A172 (cell line): ENCODE data around the gene N4BP2. TPM values are rescaled to one million over a fixed set of nuclear protein-coding genes. Genes with fewer than 3 reads are reported as not detected.

Experiments used
- DNase-seq: peaks from one replicate; pipeline ENCODE4 v3.0.0-alpha.2; 2015; ENCODE audit warnings: low spot score
- total RNA-seq: library from RNA; depleted of rRNA; stranded (reverse); fragments of >200 nt; shearing (Covaris generic); gene quantifications from 2 replicates; pipeline ENCODE4 v1.2.3, GENCODE V29; 2014

N4BP2 gene
- total RNA-seq, 1 experiment from 2014 or later: 3.0 TPM

DNA sequence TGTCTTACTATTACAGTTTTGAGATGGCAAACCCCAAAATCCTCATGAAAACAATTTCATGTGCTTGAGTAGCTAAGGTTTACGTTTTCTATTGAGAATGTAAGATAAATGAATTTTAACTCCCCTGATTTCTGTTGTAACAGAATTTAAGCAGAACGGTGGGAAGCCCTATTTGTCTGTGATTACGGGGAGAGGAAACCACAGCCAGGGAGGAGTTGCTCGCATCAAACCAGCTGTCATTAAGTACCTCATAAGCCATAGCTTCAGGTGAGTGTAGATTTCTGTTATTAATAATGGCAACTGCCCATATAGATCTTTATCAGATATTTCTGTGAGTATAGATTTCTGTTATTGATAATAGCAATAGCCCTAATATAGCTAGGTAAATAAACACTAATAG lies 96.0 kb downstream of the N4BP2 start:
- no peak for DNase-seq

DNA sequence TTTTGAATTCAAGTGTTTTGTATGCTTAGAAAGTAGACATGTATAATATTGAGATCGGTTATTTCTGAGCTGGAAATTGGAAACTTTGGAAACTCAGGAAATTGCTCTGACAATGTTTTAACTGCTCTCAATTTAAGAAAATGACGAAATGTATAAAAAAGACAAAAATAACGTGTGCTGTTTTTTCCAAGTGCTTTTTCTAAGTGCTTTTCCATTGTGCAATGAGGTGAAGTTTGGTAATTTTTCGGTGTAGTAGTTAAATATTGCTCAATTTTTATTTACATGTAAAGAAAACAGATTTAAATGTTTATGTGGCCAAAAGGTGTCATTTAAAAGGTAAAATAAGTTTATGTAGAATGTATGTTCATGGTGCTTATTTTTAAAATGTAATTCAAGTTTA lies 100.8 kb downstream of the N4BP2 start:
- DNase-seq: no peak

DNA sequence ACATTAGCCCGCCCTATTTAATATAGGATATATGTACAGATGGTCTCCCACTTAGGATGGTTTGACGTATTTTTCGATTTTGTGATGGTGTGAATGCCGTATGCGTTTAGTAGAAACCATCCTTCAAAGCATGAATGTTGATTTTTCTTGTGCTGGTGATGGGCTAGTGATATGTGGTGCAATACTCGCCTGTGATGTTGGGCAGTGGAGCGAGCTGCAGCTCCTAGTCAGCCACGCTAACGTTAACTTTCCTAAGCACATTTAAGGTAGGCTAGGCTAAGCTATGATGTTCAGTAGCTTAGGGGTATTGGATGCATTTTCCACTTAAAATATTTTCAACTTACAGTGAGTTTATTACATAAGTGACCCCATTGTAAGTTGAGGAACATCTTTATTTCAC lies 103.6 kb downstream of the N4BP2 start:
- DNase-seq: no peak

DNA sequence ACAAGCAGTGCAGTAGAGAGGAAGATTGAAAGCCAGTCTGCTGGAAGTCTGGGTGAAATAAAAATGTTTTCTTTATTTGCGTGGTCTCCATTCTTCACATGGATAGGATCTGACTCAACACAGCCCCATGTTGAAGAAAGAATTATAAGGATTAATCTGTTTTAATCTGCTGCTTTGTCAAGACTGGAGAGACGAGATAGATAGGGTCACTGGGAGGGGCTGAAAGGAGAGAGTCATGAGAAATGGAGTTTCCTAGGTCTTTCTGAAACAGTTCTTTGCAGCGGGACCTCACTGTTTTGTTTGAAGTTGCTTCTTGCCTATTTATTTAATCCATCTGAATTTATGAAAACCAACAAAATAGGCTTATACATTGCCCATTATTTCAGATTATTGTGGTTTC lies 107.8 kb downstream of the N4BP2 start:
- no peak for DNase-seq

DNA sequence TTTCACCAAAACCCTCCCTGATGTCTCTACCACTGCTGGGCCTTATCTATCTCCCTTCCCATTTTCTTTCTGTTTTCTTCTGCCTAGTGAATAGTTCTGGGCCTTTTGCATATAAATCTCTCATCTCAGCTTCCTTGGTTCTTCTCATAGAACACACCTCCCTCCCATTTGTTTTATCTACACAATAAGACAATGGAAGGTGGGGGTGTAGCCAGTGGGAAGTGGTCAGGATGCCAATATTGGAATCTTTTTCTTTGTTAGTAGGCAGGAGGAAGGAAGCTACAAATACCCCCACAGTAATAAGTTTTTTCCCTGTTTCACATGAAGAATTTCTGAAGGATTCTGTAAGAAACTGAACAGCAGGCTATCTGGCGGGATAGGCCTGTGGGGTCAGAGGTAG lies 109.3 kb downstream of the N4BP2 start:
- DNase-seq: no peak

DNA sequence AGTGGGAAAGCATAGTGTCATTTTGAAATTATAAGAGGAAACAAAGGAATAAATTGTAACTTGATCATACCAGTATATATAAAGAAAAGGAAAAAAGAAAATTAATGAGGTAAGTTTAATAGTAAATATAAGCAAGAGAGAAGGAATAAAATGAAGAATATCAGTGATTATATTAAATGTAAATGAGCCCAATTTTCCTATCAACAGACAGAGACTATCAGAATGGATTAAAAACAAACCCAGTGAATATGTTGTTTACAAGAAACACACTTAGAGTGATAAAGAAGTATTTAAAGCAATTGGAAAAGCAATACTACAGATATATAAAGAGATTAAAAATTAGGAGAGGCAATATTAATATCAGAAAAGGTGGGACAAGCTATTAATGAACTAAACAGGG lies 111.4 kb downstream of the N4BP2 start:
- DNase-seq: no peak

DNA sequence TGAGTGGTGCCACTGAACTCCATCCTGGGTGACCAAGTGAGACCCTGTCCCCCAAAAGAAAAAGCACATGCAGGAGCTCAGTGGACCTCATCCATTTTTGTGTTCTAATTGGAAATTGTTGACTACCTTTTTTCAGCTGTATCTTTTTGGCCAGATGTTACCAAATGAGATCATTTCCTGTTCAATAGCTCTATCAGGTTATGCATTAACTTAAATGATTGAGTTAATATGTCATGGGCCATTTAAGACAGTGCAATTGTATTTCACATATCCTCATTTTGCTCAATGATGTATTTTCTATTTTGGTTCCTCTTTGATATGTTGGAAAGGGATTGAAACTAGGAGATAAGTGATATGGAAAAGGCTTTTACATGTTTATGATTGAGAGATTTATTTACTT lies 113.9 kb downstream of the N4BP2 start:
- DNase-seq: no peak

DNA sequence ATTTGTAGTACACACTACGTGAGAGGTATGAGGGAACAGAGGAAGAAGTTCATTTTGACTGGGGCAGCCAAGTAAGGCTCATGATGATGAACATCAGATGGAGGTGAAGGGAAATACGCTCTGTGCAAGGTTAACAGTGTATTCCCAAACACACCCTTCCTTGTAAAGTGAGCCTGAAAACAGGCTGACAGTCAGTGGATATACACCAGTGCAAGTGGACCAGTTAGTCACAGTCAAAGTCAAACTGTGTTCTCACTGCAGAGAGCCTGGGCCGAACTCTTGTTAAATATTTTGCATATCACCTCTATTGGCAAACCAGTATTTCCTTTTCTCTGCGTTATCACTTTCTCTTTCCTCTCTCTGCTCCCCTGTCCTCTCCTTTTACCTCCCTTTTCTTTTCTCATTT lies 116.8 kb downstream of the N4BP2 start:
- DNase-seq: no peak

DNA sequence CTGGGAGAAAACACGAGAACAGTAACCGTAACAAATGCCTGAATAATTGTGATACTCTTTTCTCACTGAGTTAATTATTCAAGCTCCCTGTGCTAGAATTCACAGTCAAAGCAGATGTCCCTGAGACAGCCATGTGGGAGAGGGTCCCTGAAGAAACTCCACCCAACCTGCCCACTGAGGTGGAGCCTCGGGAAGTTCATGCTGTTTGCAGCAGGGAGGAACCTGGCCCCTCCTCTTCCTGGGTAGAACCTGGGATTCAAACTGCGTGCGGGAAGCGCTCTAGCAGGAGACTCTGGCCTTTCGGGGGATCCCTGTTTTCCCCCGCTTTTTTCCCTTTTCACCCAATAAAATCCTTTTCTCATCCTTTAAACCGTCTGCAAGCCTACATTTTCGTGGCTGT lies 120.0 kb downstream of the N4BP2 start:
- DNase-seq: no peak

DNA sequence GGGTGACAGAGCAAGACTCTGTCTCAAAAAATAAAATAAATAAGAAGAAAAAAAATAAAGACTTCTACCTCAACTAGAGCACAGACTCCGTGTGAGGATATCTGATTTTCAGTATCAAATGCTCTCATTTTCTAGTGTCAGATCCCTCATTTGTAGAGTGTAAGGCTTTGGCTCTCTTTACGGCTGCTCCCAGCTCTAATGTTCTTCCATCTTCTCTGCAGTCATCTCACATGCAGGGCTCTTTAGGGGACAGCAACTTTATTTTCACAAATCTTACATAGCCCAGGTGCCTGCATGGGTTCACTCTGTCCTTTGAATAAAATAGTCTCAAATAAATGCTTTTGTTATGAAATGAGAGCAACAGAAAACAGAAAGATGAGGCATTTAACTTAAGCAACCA lies 120.9 kb downstream of the N4BP2 start:
- DNase-seq: no peak

DNA sequence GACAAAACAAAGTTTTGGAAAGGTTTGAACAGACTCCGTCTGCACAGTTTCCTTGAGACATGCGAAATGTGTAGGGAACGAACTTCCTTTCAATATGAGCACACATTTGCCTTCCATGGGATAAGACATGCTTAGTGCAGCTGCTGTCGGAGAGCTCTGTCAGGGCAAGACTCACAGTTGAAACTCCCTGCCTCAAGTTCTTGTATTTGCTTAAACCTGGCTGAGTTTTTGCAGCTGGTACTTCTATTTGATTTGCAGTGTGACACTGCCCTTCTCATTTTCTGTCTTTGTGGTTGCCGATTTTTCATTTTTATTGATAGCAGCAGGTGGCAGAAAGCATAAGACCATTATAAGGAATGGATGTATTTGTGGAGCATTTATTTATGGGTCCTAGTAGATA lies 122.0 kb downstream of the N4BP2 start:
- DNase-seq: no peak

DNA sequence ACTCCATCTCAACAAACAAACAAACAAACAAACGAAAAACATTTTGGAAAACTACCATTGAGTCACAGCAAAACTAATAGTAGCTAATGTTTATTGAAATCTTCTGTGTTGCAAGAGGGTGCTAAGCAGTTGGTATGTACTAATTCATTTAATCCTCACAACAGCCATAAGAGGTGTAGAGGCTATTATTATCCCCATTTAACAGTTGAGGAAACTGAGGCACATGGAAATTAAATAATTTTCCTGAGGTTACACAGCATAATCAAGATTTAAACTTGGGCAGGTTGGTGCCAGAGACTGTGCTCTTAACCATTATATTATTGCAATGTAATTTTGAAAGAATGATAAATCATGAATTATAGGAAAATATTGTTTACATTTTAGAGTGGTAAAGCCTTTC lies 122.7 kb downstream of the N4BP2 start:
- no peak for DNase-seq

DNA sequence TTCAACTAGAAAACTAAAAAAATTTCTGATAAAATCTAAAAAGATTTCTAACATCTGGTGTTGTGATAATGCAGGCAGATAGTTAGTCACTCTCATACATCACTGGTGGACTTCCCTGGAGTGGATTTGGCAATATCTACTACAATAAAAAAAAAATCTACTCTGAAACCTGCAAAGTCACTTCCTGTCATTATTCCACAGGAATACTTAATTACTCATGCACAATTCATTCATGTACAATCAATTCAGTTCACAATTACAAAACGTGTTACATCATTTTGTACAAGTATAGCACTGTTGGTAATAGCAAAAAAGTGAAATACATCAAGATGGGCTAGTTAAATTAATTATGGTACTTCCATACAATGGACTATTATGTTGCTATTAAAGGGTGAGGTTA lies 123.7 kb downstream of the N4BP2 start:
- peak; percentile 83 for DNase-seq

DNA sequence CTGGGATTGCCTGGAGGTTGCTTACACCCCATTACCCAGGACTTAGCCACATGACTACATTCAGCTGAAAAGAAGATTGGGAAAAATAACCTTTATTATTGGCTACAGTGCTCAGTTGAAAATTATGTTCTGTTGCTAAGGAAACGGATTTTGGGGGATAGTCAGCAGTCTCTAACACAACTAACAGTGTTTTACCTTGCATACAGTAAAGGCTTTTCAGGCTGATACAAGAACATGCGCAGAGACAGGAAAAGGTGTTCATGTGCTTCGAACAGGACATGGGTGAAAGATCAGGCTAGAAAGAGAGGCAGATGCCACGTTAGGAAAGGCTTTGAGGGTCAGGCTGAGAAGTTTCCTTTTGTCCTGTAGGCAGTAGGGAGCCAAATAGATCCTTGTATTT lies 125.4 kb downstream of the N4BP2 start:
- no peak for DNase-seq

DNA sequence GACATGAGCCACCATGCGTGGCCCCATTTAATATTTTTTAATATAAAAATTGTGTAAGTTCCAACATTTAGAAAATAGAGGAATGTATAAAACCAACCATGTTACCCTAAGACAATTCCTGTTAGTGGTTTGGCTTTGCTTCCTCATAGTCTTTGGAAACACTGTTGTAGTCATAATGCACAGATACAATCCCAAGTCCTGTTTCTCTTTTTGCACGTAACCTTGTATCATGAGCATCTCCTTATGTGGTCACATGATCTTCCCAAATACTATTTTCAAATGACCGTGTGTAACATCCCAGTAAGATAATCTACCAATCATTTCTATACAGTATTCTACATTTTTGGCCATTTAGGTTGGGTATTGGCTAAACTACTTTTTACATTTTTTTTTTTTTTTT lies 126.3 kb downstream of the N4BP2 start:
- no peak for DNase-seq

DNA sequence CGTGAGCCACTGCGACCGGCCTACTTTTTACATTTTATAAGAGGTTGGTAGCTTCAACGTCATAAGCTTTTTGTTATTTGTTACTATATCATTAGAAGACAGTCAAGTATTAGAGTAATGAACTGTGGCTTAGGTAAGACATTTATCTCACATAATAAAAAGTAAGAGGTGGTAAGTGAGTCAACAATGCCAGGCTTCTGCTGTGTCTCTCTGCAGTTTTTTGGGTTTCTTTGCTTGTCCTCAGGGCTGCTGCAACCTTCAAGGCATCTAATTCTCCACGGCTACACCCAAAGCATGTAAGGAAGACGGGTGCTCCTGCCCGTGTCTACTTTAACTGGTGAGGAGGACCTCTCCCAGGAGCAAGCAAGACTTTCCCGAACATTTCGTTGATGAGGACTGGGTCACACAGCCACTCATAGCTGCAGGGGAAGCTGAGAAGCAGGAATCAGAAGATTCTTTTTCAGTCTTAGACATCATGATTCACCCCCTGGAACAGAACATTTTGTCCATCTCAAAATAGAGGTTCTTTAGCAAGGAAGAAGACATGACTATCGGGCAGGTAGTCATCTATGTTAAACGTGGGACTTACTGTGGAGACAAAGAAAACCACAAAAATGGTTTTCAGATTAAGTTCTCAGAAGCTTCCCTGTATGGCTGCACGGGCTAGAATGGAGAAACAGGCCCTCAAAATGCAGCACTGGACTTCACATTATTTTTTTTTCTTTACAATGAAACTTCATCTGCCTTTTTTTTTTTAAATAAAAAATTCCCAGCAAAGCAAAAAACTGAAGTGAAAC lies 127.2 kb downstream of the N4BP2 start:
- no peak for DNase-seq

DNA sequence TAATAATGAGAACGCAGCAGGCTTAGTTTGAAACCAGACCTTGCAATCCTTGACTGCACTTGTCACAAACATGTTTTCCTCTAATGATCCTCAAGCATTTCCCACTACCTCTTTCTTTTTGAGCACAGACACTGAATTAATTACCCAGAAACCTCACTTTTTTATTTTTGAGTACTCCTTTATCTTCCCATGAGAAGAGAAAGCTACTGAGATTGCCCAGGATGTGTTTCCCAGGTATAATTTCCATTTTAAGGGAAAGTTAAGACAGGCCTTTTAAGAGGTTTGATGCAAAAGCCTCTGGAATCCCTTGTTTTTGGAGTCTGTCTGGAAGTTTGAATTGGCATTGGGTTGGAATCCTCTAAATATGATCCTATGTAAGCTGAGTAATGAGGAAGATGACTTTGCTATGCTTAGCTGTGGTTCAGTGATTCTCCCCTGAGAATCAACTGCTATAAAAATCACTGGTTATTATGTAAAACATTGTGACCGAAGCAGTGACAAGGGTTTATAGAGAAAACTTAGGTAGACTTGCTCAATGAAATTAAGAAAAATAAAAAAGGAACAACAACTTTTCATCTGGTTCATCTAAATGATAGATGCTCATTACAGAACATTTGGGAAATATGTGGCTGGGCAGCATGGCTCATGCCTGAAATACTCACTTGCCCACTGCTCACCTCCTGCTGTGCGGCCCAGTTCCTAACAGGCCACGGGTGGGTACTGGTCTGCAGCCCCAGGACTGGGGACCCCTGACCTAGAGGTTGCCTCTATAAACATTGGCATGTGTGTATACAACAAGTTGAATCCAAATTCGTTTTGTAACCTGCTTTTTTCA lies 129.4 kb downstream of the N4BP2 start:
- no peak for DNase-seq

DNA sequence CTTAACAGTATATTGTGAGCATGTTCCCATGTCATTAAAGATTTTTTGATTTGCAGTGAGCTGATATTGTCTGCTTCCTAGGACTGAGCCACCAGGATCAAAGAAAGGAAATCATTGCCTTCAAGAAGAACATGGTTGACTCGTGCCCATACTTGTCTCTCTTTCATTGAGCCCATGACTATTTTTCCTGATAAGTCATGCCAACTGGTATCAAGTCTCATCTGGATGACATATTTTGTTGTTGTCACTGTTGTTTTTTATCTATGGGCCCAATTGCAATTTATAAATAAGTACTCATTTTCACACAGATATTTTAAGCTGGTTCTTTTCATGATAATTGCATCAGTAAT lies 130.0 kb downstream of the N4BP2 start:
- no peak for DNase-seq

DNA sequence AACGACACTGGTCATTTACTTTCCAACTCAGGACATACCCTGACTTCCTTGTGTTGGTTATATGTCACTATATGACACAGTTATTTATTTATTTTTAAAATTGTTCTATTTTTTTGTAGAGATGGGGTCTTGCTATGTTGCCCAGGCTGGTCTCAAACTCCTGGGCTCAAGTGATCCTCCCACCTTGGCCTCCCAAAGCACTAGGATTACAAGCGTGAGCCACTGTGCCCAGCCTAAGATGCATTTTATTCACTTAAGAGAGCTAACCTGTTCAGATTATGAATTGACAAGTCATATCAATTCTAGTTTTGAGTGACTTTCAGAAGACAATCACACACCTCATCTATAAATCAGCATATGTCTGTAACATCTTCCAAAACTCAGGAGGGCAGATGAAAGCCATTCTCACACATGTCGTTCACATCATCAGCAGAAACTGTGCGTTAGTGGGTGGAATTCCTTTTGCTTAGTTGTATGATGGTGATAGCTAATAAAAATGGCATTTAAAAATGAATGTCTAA lies 130.8 kb downstream of the N4BP2 start:
- no peak for DNase-seq

DNA sequence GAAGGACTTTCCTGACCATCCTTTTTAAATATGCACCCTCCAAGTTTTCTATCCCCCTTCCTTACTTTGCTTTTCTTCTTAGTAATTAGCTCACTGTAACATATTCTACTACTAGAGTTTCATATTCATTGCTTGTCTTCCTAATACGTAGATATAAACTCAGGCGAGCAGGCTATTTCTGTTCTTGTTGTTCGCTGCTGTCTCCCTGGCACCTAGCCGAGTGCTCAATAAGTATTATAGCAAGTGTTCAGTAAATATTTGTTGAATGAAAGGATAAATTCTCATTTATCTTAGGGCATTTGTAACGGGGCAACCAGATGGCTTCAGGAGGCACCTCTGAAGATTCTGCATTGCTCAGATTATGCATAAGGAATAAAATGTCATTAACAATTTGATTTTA lies 133.4 kb downstream of the N4BP2 start:
- no peak for DNase-seq

DNA sequence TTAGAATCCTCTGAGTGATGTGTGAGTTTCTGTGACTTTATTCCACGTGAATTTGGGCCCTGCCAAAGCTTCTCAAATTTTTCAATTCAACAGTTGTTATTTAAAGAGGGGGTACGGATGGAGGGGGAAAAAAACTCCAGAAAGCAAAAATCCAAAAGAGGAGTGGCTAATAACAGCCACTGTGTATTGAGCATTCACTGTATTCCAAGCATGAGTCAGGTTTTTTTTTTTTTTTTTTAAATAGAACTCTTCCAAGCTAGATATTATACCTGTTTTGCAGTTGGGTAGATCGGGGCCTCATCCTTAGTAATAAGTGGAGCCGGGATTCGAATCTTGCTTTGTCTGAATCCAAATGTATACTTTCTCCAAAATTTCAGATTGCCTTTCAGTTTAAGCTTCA lies 133.8 kb downstream of the N4BP2 start:
- no peak for DNase-seq

DNA sequence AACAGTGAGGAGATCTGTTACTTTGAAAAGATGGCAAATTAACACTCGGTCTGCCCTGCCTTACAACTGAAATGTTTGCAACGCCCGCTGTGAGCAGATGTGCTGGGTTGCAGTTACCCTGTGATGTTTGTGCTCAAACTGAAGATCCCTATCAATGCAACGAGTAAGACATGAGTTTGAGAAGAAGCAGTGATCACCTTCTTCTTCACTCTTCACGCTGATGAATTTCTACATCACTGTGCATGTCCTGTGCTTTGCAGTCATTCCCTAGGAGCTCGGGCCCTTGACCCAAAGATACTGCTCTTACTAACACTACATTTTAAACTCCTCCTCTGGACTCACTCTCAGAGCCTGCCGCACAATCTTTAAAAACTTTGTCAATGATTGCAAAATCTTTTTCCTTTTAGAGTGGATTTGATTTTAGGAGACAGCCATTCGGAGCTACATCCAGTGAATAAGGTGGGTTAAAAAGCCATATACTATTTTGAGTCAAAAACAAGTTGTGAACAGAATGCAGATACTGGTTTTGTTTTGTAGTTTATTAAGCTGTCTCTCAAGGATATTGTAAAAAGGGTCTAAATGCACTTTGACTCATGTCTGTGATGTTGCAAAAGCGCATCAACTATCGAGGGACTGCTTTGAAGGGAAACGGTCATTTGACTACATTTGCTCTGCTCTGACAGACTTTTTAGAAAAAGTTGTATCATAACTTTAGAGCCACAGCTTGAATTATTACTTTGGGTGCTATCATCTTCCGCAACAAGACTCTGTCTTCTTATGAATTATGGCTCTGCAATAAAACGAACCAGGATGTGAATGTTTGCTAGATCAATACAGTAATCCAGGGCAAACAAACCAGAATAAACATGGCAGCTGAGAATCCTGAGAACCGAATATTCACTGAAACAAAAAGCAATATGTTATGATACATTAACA lies 134.5 kb downstream of the N4BP2 start:
- DNase-seq: no peak
